ENCODE results near the gene ARAP2.

Gene ARAP2

GRCh38 chr4:36086261-36086786 lies 158.0 kb downstream of the ARAP2 start:
- no peak for DNase-seq

GRCh38 chr4:36082817-36083216 lies 161.5 kb downstream of the ARAP2 start:
- peak; percentile 4 for DNase-seq

DNA sequence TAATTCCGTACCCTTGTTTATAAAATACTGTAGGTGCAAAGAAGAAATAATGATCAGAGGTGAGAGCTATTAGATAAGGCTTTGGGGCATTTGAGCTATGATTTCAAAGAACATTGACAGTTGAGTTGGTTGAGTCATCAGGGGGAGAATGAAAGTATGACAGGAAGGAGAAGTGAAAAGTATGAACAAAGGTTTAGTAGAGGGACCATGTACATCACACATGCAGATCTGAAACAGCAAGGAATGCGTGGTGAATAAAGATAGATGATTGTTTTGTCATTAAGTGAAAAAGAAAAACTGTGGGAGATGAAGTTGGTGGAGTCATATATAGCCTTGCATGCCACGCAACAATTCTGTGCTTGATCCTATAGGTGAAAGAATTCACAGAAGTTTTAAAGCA lies 163.1 kb downstream of the ARAP2 start:
- peak; percentile 27 for DNase-seq

GRCh38 chr4:36079666-36080065 lies 164.6 kb downstream of the ARAP2 start:
- no peak for DNase-seq

- no peak for DNase-seq
Observed at GRCh38 chr4:36078319-36078718, 166.0 kb downstream of the ARAP2 start.

- DNase-seq: peak; percentile 46
Observed at GRCh38 chr4:36072529-36072928, 171.8 kb downstream of the ARAP2 start.

GRCh38 chr4:36067116-36067515 lies 177.2 kb downstream of the ARAP2 start:
- peak; percentile 24 for DNase-seq

GRCh38 chr4:36065274-36065871 lies 178.9 kb downstream of the ARAP2 start:
- no peak for DNase-seq

- DNase-seq: no peak
Observed at GRCh38 chr4:36064117-36064516, 180.2 kb downstream of the ARAP2 start.

DNA sequence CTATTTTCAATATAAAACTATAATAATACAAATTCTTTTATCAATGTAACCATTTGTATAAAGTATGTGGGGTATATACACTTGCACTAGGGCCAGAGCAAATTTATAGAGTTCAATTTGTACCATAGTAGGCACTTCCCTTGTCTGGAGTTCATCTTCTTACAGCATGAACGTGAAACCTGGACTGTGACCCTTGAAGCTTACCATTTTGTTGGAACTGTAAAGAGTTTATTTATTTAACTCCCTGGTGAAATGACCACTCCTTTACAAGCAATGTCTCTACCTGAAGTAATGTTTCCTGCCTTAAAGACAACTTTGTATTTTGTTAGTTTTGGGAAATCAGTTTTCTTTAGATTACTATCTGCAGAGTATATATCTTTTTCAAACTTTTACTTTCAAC lies 188.2 kb downstream of the ARAP2 start:
- no peak for DNase-seq

GRCh38 chr4:36054694-36055422 lies 189.5 kb downstream of the ARAP2 start:
- no peak for DNase-seq

DNA sequence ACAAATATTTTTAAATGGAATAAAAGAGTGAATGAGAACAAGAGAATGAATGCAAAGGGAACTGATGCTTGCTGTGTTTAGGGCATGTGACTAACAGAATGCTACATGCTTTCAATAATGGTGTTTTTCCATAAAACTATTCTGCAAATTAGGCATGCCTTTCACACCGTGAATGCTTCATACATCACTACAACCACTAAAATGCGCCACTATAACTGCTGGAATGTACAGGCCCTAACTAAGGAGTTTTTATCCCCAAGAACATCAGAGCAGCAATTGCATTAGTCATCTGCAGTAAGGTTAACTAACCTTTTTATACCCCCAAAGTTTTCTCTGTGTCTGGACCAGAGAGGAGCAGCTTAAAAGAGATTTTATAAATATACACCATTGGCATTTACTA lies 190.4 kb downstream of the ARAP2 start:
- no peak for DNase-seq

DNA sequence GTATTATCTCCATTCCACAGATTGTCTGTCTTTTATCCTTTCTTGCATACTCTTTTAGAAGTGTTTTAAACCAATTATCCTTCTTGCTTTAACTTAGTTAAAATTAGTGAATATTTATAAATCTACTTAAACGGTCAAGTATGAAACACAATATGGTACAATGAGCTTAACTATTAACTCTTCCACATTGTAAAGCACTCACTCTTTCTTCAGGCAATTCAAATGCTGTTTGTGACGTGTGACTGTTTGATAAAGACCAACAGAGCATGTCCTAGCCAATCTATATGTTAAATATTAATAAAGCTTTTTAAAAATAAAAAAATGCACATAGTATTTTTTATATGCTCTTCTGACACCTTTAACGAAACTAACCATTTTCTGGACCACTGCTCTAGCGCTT lies 192.7 kb downstream of the ARAP2 start:
- no peak for DNase-seq

GRCh38 chr4:36046026-36046425 lies 198.3 kb downstream of the ARAP2 start:
- no peak for DNase-seq

DNA sequence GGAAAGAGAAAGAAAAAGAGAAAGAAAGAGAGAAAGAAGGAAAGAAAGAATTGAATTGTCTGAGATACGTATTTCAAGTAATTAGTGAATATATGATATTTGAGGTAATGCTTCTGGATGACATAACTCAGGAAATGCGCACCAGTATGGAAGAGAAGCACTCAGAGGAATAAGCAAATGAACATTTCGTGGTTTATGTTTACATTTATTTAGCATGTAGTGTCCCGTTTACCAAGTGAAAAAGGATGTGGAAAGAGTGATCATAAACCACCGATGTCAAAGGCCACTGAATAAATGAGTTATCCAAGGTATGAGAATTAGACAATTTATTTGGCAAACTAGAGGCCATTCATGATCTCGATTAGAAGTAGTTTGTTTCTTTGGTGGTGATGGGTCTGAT lies 200.4 kb downstream of the ARAP2 start:
- DNase-seq: no peak

DNA sequence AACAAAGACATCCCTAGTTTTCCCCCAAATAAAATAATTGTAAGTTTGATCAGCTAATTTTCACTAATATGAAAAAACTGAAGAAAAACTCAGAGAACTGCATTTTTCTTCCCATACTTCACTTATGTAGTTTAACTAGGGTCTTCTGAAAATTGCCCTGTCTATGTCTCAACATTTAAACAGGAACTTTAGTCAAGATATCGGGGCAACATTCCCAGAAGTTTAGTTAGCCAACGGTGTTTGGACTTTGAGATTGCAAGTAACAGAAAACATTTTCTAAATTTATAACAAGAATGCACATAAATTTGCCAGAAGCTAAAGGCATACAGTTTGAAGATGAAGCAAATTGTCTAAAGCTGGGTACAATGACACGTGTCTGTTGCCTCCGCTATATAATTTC lies 201.1 kb downstream of the ARAP2 start:
- DNase-seq: no peak

DNA sequence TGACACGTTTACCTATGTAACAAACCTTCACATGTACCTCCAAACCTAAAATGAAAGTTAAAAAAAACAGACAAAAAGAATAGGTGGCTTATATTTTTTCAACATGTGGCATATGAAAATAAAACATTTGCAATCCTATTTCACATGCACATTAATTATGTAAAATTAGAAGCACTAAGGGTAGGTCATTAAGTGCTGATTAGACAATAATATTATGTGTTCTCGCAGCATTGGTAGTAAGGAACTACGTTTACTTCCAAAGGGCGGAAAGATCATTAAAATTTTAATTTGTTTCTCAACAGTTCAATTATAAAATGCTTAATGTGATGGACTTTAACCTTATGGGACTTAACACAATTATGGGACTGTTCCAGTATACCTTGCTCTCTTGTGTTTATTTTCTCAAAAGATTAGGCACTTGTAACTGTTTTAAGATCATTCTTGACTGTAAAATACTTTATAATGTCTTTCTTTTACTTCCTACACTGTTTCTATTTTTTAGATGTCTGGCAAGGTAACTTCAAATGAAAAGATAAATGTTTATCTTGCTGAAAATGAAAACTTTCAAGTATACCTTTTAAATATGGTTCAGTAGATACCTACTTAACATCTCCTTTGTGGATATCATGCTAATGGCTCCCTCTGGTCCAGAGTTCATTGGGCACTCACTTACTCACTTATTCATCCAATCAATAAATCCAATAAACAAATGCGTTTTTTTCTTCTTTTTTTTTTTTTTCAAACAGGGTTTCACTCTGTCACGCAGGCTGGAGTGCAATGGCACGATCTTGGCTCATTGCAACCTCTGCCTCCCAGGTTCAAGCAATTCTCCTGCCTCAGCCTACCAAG lies 202.0 kb downstream of the ARAP2 start:
- DNase-seq: no peak

- no peak for DNase-seq
Observed at GRCh38 chr4:36041340-36041739, 203.0 kb downstream of the ARAP2 start.

DNA sequence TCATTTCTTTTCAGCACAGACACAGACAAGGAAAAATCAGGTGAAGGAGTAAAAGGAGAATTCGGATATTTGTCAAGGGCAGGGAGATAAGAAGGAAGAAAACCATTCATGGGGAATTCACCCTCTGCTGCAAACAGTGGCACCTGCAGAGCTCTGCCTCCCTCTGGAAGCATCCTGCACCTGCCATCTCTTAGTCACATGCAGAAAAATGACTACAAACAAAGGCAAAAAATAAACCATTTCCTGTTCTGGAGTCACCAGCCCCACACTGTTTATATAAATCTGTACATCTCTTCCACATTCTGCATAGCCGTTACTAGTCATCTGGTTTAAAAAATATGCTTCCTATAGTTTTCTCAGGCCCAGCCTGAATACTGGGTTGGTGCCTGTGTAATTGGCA lies 205.3 kb downstream of the ARAP2 start:
- no peak for DNase-seq

- DNase-seq: no peak
Observed at GRCh38 chr4:36038491-36038890, 205.8 kb downstream of the ARAP2 start.

GRCh38 chr4:36037127-36037526 lies 207.2 kb downstream of the ARAP2 start:
- no peak for DNase-seq

DNA sequence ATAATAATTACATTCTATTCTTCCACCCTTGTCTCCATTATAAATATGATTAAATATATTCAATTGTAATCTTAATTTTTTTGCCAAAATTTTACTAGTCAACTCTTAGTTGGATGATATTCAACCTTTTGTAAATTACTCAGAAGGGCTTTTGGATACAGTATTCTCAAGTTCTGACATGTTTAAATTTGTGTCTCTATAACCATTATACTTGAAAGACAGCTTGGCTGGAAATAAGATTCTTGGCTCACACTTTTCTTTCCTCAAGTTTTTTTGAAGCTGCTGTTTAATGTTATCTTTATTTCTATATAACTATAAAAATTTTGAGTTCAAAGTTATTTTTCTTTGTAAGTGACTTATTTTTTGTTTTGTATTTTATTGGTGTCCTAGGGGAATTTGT lies 214.4 kb downstream of the ARAP2 start:
- DNase-seq: no peak

DNA sequence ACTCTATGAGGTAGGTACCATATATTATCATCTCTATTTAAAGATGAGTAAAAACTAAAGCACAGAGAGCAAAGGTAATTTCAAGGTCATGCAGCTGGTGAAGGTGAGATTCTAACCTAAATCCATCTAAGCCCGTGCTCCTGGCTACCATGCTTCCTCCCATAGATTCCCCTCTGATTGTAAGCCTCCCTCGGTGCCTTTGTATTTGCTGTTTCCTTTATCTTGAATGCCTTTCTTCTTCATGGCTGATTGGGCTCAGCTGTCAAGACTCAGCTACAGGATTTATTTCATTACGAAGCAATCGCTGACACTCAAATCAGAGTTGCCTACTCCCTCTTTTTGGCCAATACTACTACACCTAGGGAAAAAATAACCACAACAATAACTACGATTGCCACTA lies 217.1 kb downstream of the ARAP2 start:
- DNase-seq: no peak

Measured in OCI-M1 (cell line).